ENCODE results near the gene ARHGEF38. TPM values are rescaled to one million over a fixed set of nuclear protein-coding genes. Genes with fewer than 3 reads are reported as not detected.

Gene ARHGEF38
- total and polyA plus RNA-seq, 5 donors from 2014 or later: 0.24 to 0.33 TPM; not detected in 3

DNA sequence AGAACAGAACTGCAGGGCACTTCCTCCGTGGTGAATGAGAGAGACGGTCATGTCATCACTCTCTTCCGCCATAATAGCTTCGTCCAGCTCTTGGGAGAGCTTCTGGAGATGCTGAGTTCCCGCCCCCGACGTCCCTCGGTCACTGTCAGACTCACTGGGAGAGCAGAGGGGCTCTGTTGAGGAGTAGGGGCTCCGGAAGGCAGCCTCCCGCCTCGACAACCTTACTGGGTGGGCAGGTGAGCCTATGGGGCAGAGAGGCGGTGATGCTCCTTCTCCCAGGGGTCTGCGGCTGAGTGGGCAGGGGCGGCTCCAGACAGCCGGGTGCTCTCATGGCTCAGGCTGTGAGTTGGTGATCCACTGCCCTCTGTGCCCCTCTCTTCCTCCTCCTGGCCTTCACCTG, 25.8 kb upstream of the ARHGEF38 start:
- H3K27ac Mint-ChIP-seq: no peak overlapping the region
- ATAC-seq (ENCODE audit: low read depth in 2 of 2): no peak
- Histone ChIP-seq H3K9me3 (ENCODE audit: control insufficient read depth in 2 of 2, low read length in 2 of 2) (no peaks in the 10 kb centered on the region), H3K4me1 (ENCODE audit: control insufficient read depth, insufficient read depth, low read length, poor library complexity, severe bottlenecking) (no peaks in the 10 kb centered on the region), H3K27ac (ENCODE audit: insufficient read depth, low read length, poor library complexity, severe bottlenecking) (no peak overlapping the region), H3K27me3 (ENCODE audit: control insufficient read depth, insufficient read depth, low read length) (no peaks in the 10 kb centered on the region), H3K4me3 (ENCODE audit: low read depth, low read length) (no peak overlapping the region), H3K36me3 (ENCODE audit: control insufficient read depth, insufficient read depth, low read length) (no peaks in the 10 kb centered on the region)
- H3K4me1 Mint-ChIP-seq: no peaks in the 10 kb centered on the region
- peaks cover 4% of the 10 kb centered on the region for H3K27me3 Mint-ChIP-seq
- H3K36me3 Mint-ChIP-seq: no peaks in the 10 kb centered on the region
- H3K4me3 Mint-ChIP-seq: no peak overlapping the region
- DNase-seq: no peak
- H3K9me3 Mint-ChIP-seq: peaks cover 0 to 3% (median 0%) of the 10 kb centered on the region in 7 donors

DNA sequence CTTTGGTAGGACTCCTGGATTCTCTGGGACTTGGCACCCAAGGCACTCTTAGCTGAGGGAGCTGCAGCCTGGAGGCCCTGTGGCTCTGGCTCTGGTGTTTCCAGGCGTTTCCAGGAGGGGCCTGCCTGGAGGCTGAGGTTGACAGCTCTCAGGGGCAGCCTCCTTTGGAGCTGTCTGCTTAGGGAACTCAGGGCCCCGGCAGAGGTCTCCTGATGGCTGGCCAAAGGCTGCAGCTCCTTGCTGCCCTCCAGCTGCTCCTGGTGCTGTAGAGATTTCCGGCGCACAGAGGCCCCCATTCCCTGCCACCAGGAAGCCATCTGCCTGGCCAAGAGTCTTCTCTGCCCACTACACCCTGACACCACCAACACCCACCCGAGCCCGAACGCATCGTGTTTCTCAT, 25.3 kb upstream of the ARHGEF38 start:
- H3K4me3 Mint-ChIP-seq: no peak overlapping the region
- H3K27me3 Mint-ChIP-seq: peaks cover 4% of the 10 kb centered on the region
- Histone ChIP-seq H3K27me3 (ENCODE audit: control insufficient read depth, insufficient read depth, low read length) (no peaks in the 10 kb centered on the region), H3K36me3 (ENCODE audit: control insufficient read depth, insufficient read depth, low read length) (no peaks in the 10 kb centered on the region), H3K27ac (ENCODE audit: insufficient read depth, low read length, poor library complexity, severe bottlenecking) (no peak overlapping the region), H3K4me1 (ENCODE audit: control insufficient read depth, insufficient read depth, low read length, poor library complexity, severe bottlenecking) (no peaks in the 10 kb centered on the region), H3K4me3 (ENCODE audit: low read depth, low read length) (no peak overlapping the region), H3K9me3 (ENCODE audit: control insufficient read depth in 2 of 2, low read length in 2 of 2) (no peaks in the 10 kb centered on the region)
- H3K4me1 Mint-ChIP-seq: no peaks in the 10 kb centered on the region
- no peaks in the 10 kb centered on the region for H3K36me3 Mint-ChIP-seq
- no peak for ATAC-seq (ENCODE audit: low read depth in 2 of 2)
- H3K9me3 Mint-ChIP-seq: peaks cover 0 to 3% (median 0%) of the 10 kb centered on the region in 7 donors
- H3K27ac Mint-ChIP-seq: no peak overlapping the region
- DNase-seq: no peak

DNA sequence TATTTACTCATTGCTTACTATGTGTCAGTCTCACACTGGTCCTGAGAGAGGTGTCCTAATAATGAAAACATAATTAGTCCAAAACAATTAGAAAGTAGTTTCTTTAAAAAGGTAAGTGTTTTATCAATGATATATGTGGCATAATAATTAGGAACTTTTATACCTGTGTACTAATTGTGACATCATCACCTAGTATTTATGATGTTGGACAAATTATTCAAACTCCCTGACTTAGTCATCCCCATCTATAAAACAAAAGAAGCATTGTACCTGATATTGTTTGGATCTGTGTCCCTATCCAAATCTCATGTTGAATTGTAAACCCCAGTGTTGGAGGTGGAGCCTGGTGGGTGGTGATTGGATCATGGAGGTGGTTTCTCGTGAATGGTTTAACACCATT, 15.8 kb upstream of the ARHGEF38 start:
- Histone ChIP-seq H3K27me3 (ENCODE audit: control insufficient read depth, insufficient read depth, low read length) (peaks cover 7% of the 10 kb centered on the region), H3K36me3 (ENCODE audit: control insufficient read depth, insufficient read depth, low read length) (no peaks in the 10 kb centered on the region), H3K4me3 (ENCODE audit: low read depth, low read length) (no peak overlapping the region), H3K4me1 (ENCODE audit: control insufficient read depth, insufficient read depth, low read length, poor library complexity, severe bottlenecking) (no peaks in the 10 kb centered on the region), H3K9me3 (ENCODE audit: control insufficient read depth in 2 of 2, low read length in 2 of 2) (no peaks in the 10 kb centered on the region), H3K27ac (ENCODE audit: insufficient read depth, low read length, poor library complexity, severe bottlenecking) (no peak overlapping the region)
- DNase-seq (no peak), ATAC-seq (ENCODE audit: low read depth in 2 of 2) (no peak)
- no peaks in the 10 kb centered on the region for H3K4me1 Mint-ChIP-seq
- H3K4me3 Mint-ChIP-seq: no peak overlapping the region
- peaks cover 8% of the 10 kb centered on the region for H3K27me3 Mint-ChIP-seq
- no peaks in the 10 kb centered on the region for H3K36me3 Mint-ChIP-seq
- peaks cover 0 to 5% (median 0%) of the 10 kb centered on the region in 7 donors for H3K9me3 Mint-ChIP-seq
- H3K27ac Mint-ChIP-seq: no peak overlapping the region

DNA sequence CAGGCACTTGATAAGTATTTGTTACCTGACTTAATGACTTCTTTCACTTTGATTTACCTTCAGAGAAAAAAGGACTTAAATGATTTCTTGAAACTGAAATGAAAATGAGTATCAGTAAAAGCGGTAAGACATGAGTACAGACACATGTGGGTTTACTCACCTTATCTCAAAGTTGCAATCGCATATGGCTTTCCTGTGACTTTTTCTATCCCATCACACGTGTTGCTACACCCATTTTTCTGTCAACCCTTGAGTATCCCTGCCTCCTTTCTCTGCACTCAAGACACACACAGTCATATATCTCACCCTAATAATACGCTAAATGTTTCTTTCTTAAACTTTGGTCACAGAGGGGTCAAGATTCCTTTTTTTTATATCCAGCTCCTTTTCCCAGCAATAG, 11.0 kb upstream of the ARHGEF38 start:
- no peaks in the 10 kb centered on the region for H3K36me3 ChIP-seq (ENCODE audit: control insufficient read depth, insufficient read depth, low read length)
- no peaks in the 10 kb centered on the region for H3K9me3 ChIP-seq (ENCODE audit: control insufficient read depth in 2 of 2, low read length in 2 of 2)
- Mint-ChIP-seq H3K4me1 (no peaks in the 10 kb centered on the region), H3K27ac (no peak overlapping the region), H3K9me3 (peaks cover 0 to 5% (median 0%) of the 10 kb centered on the region in 7 donors), H3K27me3 (peaks cover 14% of the 10 kb centered on the region), H3K4me3 (no peak overlapping the region), H3K36me3 (no peaks in the 10 kb centered on the region)
- DNase-seq (no peak), ATAC-seq (ENCODE audit: low read depth in 2 of 2) (no peak)
- H3K27me3 ChIP-seq (ENCODE audit: control insufficient read depth, insufficient read depth, low read length): peaks cover 9% of the 10 kb centered on the region
- no peak overlapping the region for H3K27ac ChIP-seq (ENCODE audit: insufficient read depth, low read length, poor library complexity, severe bottlenecking)
- no peak overlapping the region for H3K4me3 ChIP-seq (ENCODE audit: low read depth, low read length)
- H3K4me1 ChIP-seq (ENCODE audit: control insufficient read depth, insufficient read depth, low read length, poor library complexity, severe bottlenecking): no peaks in the 10 kb centered on the region

DNA sequence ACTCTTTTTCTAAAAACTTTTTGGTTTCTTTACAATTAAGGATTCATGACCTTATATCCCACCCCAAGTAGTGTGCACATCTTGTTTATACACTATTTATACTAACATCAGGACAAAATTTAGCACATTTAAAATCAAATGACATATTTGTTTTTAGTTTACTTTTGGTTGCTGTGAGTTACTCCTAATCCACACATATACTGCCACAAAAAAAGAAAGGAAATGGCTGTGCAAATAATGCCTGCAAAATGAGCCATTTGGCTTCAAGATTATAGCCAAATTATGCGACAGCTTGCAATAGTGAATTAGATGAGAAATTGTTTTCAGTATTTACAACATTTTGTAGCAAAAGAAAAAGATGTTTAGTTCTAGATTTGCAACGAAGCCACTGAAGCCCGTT, 10.4 kb upstream of the ARHGEF38 start:
- H3K4me3 ChIP-seq (ENCODE audit: low read depth, low read length): no peak overlapping the region
- H3K4me1 Mint-ChIP-seq: no peaks in the 10 kb centered on the region
- H3K27me3 Mint-ChIP-seq: peaks cover 14% of the 10 kb centered on the region
- no peak overlapping the region for H3K27ac ChIP-seq (ENCODE audit: insufficient read depth, low read length, poor library complexity, severe bottlenecking)
- H3K36me3 ChIP-seq (ENCODE audit: control insufficient read depth, insufficient read depth, low read length): no peaks in the 10 kb centered on the region
- no peaks in the 10 kb centered on the region for H3K4me1 ChIP-seq (ENCODE audit: control insufficient read depth, insufficient read depth, low read length, poor library complexity, severe bottlenecking)
- H3K27me3 ChIP-seq (ENCODE audit: control insufficient read depth, insufficient read depth, low read length): peaks cover 7% of the 10 kb centered on the region
- H3K9me3 Mint-ChIP-seq: peaks cover 0 to 5% (median 0%) of the 10 kb centered on the region in 7 donors
- ATAC-seq (ENCODE audit: low read depth in 2 of 2) (no peak), DNase-seq (no peak)
- H3K4me3 Mint-ChIP-seq: no peak overlapping the region
- no peaks in the 10 kb centered on the region for H3K36me3 Mint-ChIP-seq
- H3K9me3 ChIP-seq (ENCODE audit: control insufficient read depth in 2 of 2, low read length in 2 of 2): no peaks in the 10 kb centered on the region
- no peak overlapping the region for H3K27ac Mint-ChIP-seq

DNA sequence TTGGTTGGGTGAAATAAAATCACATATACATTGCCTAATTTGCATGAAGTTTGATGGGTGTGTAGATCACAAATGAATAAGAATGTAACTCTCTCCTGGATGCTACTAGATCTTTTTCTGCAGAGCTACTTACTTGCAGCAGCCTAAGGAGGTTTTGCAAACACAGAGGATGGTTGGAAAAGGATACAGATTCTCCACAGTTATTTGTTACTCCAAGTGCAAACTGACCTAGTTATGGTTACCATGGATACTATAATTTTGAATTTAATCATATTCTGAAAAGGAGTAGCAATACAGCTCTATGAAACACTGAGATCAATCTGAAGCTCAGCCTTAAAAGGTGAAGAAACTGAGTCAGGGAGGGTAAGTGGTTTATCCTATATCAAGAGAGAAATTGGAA, 9.1 kb upstream of the ARHGEF38 start:
- Histone ChIP-seq H3K4me3 (ENCODE audit: low read depth, low read length) (no peak overlapping the region), H3K27me3 (ENCODE audit: control insufficient read depth, insufficient read depth, low read length) (peaks cover 7% of the 10 kb centered on the region), H3K4me1 (ENCODE audit: control insufficient read depth, insufficient read depth, low read length, poor library complexity, severe bottlenecking) (no peaks in the 10 kb centered on the region), H3K27ac (ENCODE audit: insufficient read depth, low read length, poor library complexity, severe bottlenecking) (no peak overlapping the region), H3K9me3 (ENCODE audit: control insufficient read depth in 2 of 2, low read length in 2 of 2) (no peaks in the 10 kb centered on the region), H3K36me3 (ENCODE audit: control insufficient read depth, insufficient read depth, low read length) (no peaks in the 10 kb centered on the region)
- no peak overlapping the region for H3K4me3 Mint-ChIP-seq
- no peak overlapping the region for H3K27ac Mint-ChIP-seq
- peaks cover 16% of the 10 kb centered on the region for H3K27me3 Mint-ChIP-seq
- no peak for DNase-seq
- H3K36me3 Mint-ChIP-seq: no peaks in the 10 kb centered on the region
- peaks cover 0 to 5% (median 0%) of the 10 kb centered on the region in 7 donors for H3K9me3 Mint-ChIP-seq
- ATAC-seq (ENCODE audit: low read depth in 2 of 2): no peak
- no peaks in the 10 kb centered on the region for H3K4me1 Mint-ChIP-seq

DNA sequence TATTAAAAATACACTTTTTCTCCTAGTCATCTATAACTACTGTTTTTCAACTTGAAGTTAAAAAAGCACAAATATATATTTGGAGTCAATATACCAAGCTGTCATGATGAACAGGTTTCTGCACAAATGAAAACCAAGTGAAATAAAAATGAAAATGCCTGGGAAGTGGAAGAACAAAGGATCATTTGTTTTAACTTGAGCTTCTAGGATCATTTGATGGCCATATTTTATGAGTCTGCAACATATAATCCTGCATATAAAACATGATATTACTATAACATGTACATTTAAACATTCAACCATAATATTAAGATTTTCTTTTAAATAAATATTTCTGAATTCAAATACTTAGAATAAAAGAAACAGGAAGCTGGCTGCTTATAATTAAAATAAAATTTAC, 8.5 kb upstream of the ARHGEF38 start:
- DNase-seq (no peak), ATAC-seq (ENCODE audit: low read depth in 2 of 2) (no peak)
- no peaks in the 10 kb centered on the region for H3K4me1 Mint-ChIP-seq
- no peak overlapping the region for H3K27ac Mint-ChIP-seq
- H3K4me3 Mint-ChIP-seq: no peak overlapping the region
- H3K27me3 Mint-ChIP-seq: peaks cover 12% of the 10 kb centered on the region
- H3K36me3 ChIP-seq (ENCODE audit: control insufficient read depth, insufficient read depth, low read length): no peaks in the 10 kb centered on the region
- H3K9me3 ChIP-seq (ENCODE audit: control insufficient read depth in 2 of 2, low read length in 2 of 2): no peaks in the 10 kb centered on the region
- no peak overlapping the region for H3K27ac ChIP-seq (ENCODE audit: insufficient read depth, low read length, poor library complexity, severe bottlenecking)
- H3K27me3 ChIP-seq (ENCODE audit: control insufficient read depth, insufficient read depth, low read length): peaks cover 7% of the 10 kb centered on the region
- H3K4me1 ChIP-seq (ENCODE audit: control insufficient read depth, insufficient read depth, low read length, poor library complexity, severe bottlenecking): no peaks in the 10 kb centered on the region
- peaks cover 0 to 5% (median 0%) of the 10 kb centered on the region in 7 donors for H3K9me3 Mint-ChIP-seq
- H3K36me3 Mint-ChIP-seq: no peaks in the 10 kb centered on the region
- H3K4me3 ChIP-seq (ENCODE audit: low read depth, low read length): no peak overlapping the region

DNA sequence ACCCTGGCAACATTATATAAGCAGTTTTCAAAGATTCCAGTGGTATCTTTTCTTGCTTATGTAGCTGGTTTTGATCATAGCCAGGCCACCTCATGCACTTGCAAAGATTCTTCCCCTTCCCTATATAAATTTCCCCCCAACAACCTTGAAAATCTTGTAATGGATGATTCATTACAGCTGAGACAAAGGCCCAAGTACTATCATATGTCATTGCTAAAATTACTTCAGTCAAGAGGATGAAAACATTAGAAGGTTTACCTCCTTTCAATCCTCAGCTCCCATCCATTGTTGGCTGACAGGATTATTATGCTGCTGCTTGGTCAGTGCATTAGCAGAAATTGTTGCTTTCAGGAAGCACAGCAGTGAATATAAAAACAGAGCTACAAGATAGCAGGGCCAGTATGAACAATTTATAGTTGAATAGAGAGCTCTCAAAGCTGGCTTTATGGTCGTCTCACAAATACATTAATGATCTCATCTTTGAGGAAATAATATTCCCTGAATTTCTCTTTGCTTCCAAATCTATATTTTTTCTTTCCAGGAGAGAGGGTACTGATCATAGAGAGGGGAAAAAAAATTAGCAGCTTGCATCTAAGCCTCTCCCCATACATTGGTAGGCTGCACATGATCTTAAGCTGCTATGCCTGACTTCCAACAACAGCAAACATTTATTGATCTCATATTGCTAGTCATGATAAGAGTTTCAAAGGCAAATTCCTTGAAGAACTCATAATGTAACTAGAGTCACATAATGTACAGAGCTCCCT, 7.7 kb upstream of the ARHGEF38 start:
- Mint-ChIP-seq H3K27ac (no peak overlapping the region), H3K4me3 (no peak overlapping the region), H3K9me3 (peaks cover 0 to 4% (median 0%) of the 10 kb centered on the region in 7 donors), H3K4me1 (no peaks in the 10 kb centered on the region), H3K36me3 (no peaks in the 10 kb centered on the region), H3K27me3 (peaks cover 9% of the 10 kb centered on the region)
- DNase-seq: no peak
- H3K9me3 ChIP-seq (ENCODE audit: control insufficient read depth in 2 of 2, low read length in 2 of 2): no peaks in the 10 kb centered on the region
- no peaks in the 10 kb centered on the region for H3K36me3 ChIP-seq (ENCODE audit: control insufficient read depth, insufficient read depth, low read length)
- H3K27me3 ChIP-seq (ENCODE audit: control insufficient read depth, insufficient read depth, low read length): peaks cover 7% of the 10 kb centered on the region
- H3K4me1 ChIP-seq (ENCODE audit: control insufficient read depth, insufficient read depth, low read length, poor library complexity, severe bottlenecking): no peaks in the 10 kb centered on the region
- ATAC-seq (ENCODE audit: low read depth in 2 of 2): no peak
- no peak overlapping the region for H3K27ac ChIP-seq (ENCODE audit: insufficient read depth, low read length, poor library complexity, severe bottlenecking)
- H3K4me3 ChIP-seq (ENCODE audit: low read depth, low read length): no peak overlapping the region

Data from CD4-positive, CD25-positive, alpha-beta regulatory T cell (primary cell).